Measurements from ENCODE around the gene SGCE.

The SGCE gene

GRCh38 chr7:94540428-94540827 lies 115.5 kb downstream of the SGCE start:
- no peak for DNase-seq
- Histone ChIP-seq H3K4me3 (ENCODE audit: insufficient read depth in 1 of 2, low read depth in 1 of 2, low read length in 2 of 2) (no peak overlapping the region), H3K23ac (ENCODE audit: low read length in 2 of 2) (no peak overlapping the region), H3K36me3 (ENCODE audit: control insufficient read depth in 1 of 2, insufficient read depth in 2 of 2, low read depth in 1 of 2, low read length in 2 of 2) (peaks cover 0 to 22% of the 10 kb centered on the region in 2 experiments), H3K14ac (ENCODE audit: low read length in 2 of 2) (no peak overlapping the region), H2BK5ac (ENCODE audit: low read depth, low read length, poor library complexity, severe bottlenecking) (no peak overlapping the region), H3K4ac (ENCODE audit: low read depth in 1 of 2, low read length in 2 of 2) (no peak overlapping the region), H2AK5ac (ENCODE audit: low read length, severe bottlenecking) (no peak overlapping the region), H4K8ac (ENCODE audit: low read length) (no peak overlapping the region), H3K9ac (ENCODE audit: low read length) (no peak overlapping the region), H3K4me1 (ENCODE audit: control insufficient read depth, insufficient read depth, low read depth, low read length) (no peaks in the 10 kb centered on the region), H3K27ac (ENCODE audit: low read length, poor library complexity, severe bottlenecking) (no peak overlapping the region), H2BK12ac (ENCODE audit: low read length in 2 of 2) (no peak overlapping the region), H3K79me1 (replicated peaks; ENCODE audit: low read length, poor library complexity, severe bottlenecking) (no peaks in the 10 kb centered on the region), H3K18ac (ENCODE audit: low read depth in 1 of 2, low read length in 2 of 2) (no peak overlapping the region), H2BK15ac (ENCODE audit: low read depth, poor library complexity, severe bottlenecking) (no peak overlapping the region), H2AFZ (ENCODE audit: low read depth, low read length) (no peak overlapping the region), H3K27me3 (ENCODE audit: control insufficient read depth in 1 of 2, insufficient read depth in 1 of 2, low read length in 2 of 2) (no peaks in the 10 kb centered on the region), H3K4me2 (ENCODE audit: low read length, poor library complexity, severe bottlenecking) (no peak overlapping the region), H3K9me3 (ENCODE audit: control insufficient read depth, low read length) (no peaks in the 10 kb centered on the region), H2BK120ac (ENCODE audit: low read depth, low read length) (no peak overlapping the region), H4K91ac (ENCODE audit: low read length) (no peak overlapping the region)
- WGBS: 96% methylated on average over 1 of the region's 1 CpG

All from mesenchymal stem cell (in vitro differentiated cells and primary cell).